ENCODE measurements around the gene FBXO42.
"Not testable (repeated sequence)": the region's sequence is repeated elsewhere in the genome, so short reads cannot be mapped to it uniquely, and the experiment has no call there.

FBXO42 gene

GRCh38 chr1:16224472-16224871 is 127.8 kb downstream of the FBXO42 start:
- Histone ChIP-seq H3K9ac (ENCODE audit: low read depth, low read length) (no peak overlapping the region), H3K27me3 (ENCODE audit: insufficient read depth, low read length) (peaks cover 57% of the 10 kb centered on the region), H3K4me3 (ENCODE audit: low read length) (no peak overlapping the region), H3K4me1 (ENCODE audit: insufficient read depth, low read length) (peaks cover 8% of the 10 kb centered on the region; the same call in 1 of the 2 replicates), H3K36me3 (ENCODE audit: insufficient read depth, low read length) (no peaks in the 10 kb centered on the region), H3K9me3 (ENCODE audit: insufficient read depth, low read depth, low read length) (no peaks in the 10 kb centered on the region), H3K27ac (ENCODE audit: low read depth, low read length) (no peak overlapping the region)
- WGBS, result 91% methylated on average over 3 of the region's 3 CpGs

- 89% methylated on average over 13 of the region's 14 CpGs for WGBS
- H3K27me3 ChIP-seq (ENCODE audit: insufficient read depth, low read length), result peaks cover 45% of the 10 kb centered on the region
Measured at GRCh38 chr1:16222716-16223115, 129.6 kb downstream of the FBXO42 start.

GRCh38 chr1:16221499-16221898 is 130.8 kb downstream of the FBXO42 start:
- Histone ChIP-seq H3K36me3 (ENCODE audit: insufficient read depth, low read length) (no peaks in the 10 kb centered on the region), H3K27me3 (ENCODE audit: insufficient read depth, low read length) (peaks cover 40% of the 10 kb centered on the region), H3K9ac (ENCODE audit: low read depth, low read length) (no peak overlapping the region), H3K9me3 (ENCODE audit: insufficient read depth, low read depth, low read length) (no peaks in the 10 kb centered on the region), H3K4me3 (ENCODE audit: low read length) (no peak overlapping the region), H3K4me1 (ENCODE audit: insufficient read depth, low read length) (peaks cover 6% of the 10 kb centered on the region; the same call in 1 of the 2 replicates), H3K27ac (ENCODE audit: low read depth, low read length) (no peak overlapping the region)
- 91% methylated on average over 1 of the region's 1 CpG for WGBS

More at GRCh38 chr1:16222716-16223115, 129.6 kb downstream of the FBXO42 start:
- not testable (repeated sequence) for H3K36me3 ChIP-seq (ENCODE audit: insufficient read depth, low read length); H3K27ac ChIP-seq (ENCODE audit: low read depth, low read length); H3K9me3 ChIP-seq (ENCODE audit: insufficient read depth, low read depth, low read length); H3K4me3 ChIP-seq (ENCODE audit: low read length); H3K9ac ChIP-seq (ENCODE audit: low read depth, low read length); H3K4me1 ChIP-seq (ENCODE audit: insufficient read depth, low read length)

GRCh38 chr1:16219968-16220500 is 132.2 kb downstream of the FBXO42 start:
- WGBS, result 88% methylated on average over 4 of the region's 4 CpGs
- Histone ChIP-seq H3K27me3 (ENCODE audit: insufficient read depth, low read length) (peaks cover 28% of the 10 kb centered on the region), H3K9ac (ENCODE audit: low read depth, low read length) (no peak overlapping the region), H3K9me3 (ENCODE audit: insufficient read depth, low read depth, low read length) (no peaks in the 10 kb centered on the region), H3K27ac (ENCODE audit: low read depth, low read length) (no peak overlapping the region), H3K36me3 (ENCODE audit: insufficient read depth, low read length) (no peaks in the 10 kb centered on the region), H3K4me1 (ENCODE audit: insufficient read depth, low read length) (peaks cover 12% of the 10 kb centered on the region; the same call in 1 of the 2 replicates), H3K4me3 (ENCODE audit: low read length) (no peak overlapping the region)

GRCh38 chr1:16218674-16219071 is 133.6 kb downstream of the FBXO42 start:
- Histone ChIP-seq H3K27me3 (ENCODE audit: insufficient read depth, low read length) (peaks cover 17% of the 10 kb centered on the region), H3K4me1 (ENCODE audit: insufficient read depth, low read length) (peaks cover 12% of the 10 kb centered on the region; the same call in 1 of the 2 replicates), H3K4me3 (ENCODE audit: low read length) (no peak overlapping the region), H3K27ac (ENCODE audit: low read depth, low read length) (no peak overlapping the region), H3K9me3 (ENCODE audit: insufficient read depth, low read depth, low read length) (no peaks in the 10 kb centered on the region), H3K9ac (ENCODE audit: low read depth, low read length) (no peak overlapping the region), H3K36me3 (ENCODE audit: insufficient read depth, low read length) (no peaks in the 10 kb centered on the region)
- WGBS, result 88% methylated on average over 6 of the region's 6 CpGs

- H3K36me3 ChIP-seq (ENCODE audit: insufficient read depth, low read length), result no peaks in the 10 kb centered on the region
- peaks cover 14% of the 10 kb centered on the region for H3K27me3 ChIP-seq (ENCODE audit: insufficient read depth, low read length)
- 84% methylated on average over 12 of the region's 12 CpGs for WGBS
- H3K4me3 ChIP-seq (ENCODE audit: low read length), result peak overlapping the region; percentile 55; the same call in 1 of the 2 replicates
- no peak overlapping the region for H3K9ac ChIP-seq (ENCODE audit: low read depth, low read length)
- H3K4me1 ChIP-seq (ENCODE audit: insufficient read depth, low read length), result peaks cover 15% of the 10 kb centered on the region
- no peak overlapping the region for H3K27ac ChIP-seq (ENCODE audit: low read depth, low read length)
- H3K9me3 ChIP-seq (ENCODE audit: insufficient read depth, low read depth, low read length), result no peaks in the 10 kb centered on the region
Measured at GRCh38 chr1:16218014-16218673, 134.1 kb downstream of the FBXO42 start.

- no peak overlapping the region for H3K9ac ChIP-seq (ENCODE audit: low read depth, low read length)
- peaks cover 22% of the 10 kb centered on the region for H3K4me1 ChIP-seq (ENCODE audit: insufficient read depth, low read length)
- peak overlapping the region; percentile 61 for H3K4me3 ChIP-seq (ENCODE audit: low read length)
- peaks cover 14% of the 10 kb centered on the region for H3K27me3 ChIP-seq (ENCODE audit: insufficient read depth, low read length)
- WGBS, result 3% methylated on average over 46 of the region's 46 CpGs
- H3K27ac ChIP-seq (ENCODE audit: low read depth, low read length), result no peak overlapping the region
- no peaks in the 10 kb centered on the region for H3K36me3 ChIP-seq (ENCODE audit: insufficient read depth, low read length)
- no peaks in the 10 kb centered on the region for H3K9me3 ChIP-seq (ENCODE audit: insufficient read depth, low read depth, low read length)
Measured at GRCh38 chr1:16217061-16217785, 135.1 kb downstream of the FBXO42 start.

- Histone ChIP-seq H3K36me3 (ENCODE audit: insufficient read depth, low read length) (no peaks in the 10 kb centered on the region), H3K4me3 (ENCODE audit: low read length) (peak overlapping the region; percentile 61), H3K4me1 (ENCODE audit: insufficient read depth, low read length) (peaks cover 31% of the 10 kb centered on the region), H3K27ac (ENCODE audit: low read depth, low read length) (no peak overlapping the region), H3K9ac (ENCODE audit: low read depth, low read length) (no peak overlapping the region), H3K27me3 (ENCODE audit: insufficient read depth, low read length) (peaks cover 14% of the 10 kb centered on the region), H3K9me3 (ENCODE audit: insufficient read depth, low read depth, low read length) (no peaks in the 10 kb centered on the region)
- 20% methylated on average over 33 of the region's 33 CpGs for WGBS
Measured at GRCh38 chr1:16215882-16216753, 136.2 kb downstream of the FBXO42 start.

- H3K4me1 ChIP-seq (ENCODE audit: insufficient read depth, low read length), result peaks cover 32% of the 10 kb centered on the region
- H3K36me3 ChIP-seq (ENCODE audit: insufficient read depth, low read length); H3K4me3 ChIP-seq (ENCODE audit: low read length); H3K27ac ChIP-seq (ENCODE audit: low read depth, low read length); H3K9ac ChIP-seq (ENCODE audit: low read depth, low read length); H3K9me3 ChIP-seq (ENCODE audit: insufficient read depth, low read depth, low read length): not testable (repeated sequence)
- H3K27me3 ChIP-seq (ENCODE audit: insufficient read depth, low read length), result peaks cover 14% of the 10 kb centered on the region
- WGBS, result 98% methylated on average over 12 of the region's 14 CpGs
Measured at GRCh38 chr1:16215240-16215639, 137.0 kb downstream of the FBXO42 start.

- not testable (repeated sequence) for H3K27ac ChIP-seq (ENCODE audit: low read depth, low read length); H3K4me3 ChIP-seq (ENCODE audit: low read length); H3K9me3 ChIP-seq (ENCODE audit: insufficient read depth, low read depth, low read length); H3K36me3 ChIP-seq (ENCODE audit: insufficient read depth, low read length); H3K9ac ChIP-seq (ENCODE audit: low read depth, low read length)
- Histone ChIP-seq H3K27me3 (ENCODE audit: insufficient read depth, low read length) (peaks cover 14% of the 10 kb centered on the region), H3K4me1 (ENCODE audit: insufficient read depth, low read length) (peaks cover 32% of the 10 kb centered on the region)
- 91% methylated on average over 3 of the region's 3 CpGs for WGBS
Measured at GRCh38 chr1:16213544-16213943, 138.7 kb downstream of the FBXO42 start.
